IMR-90 (cell line): ENCODE results near the gene ZNF774. TPM values are rescaled to one million over a fixed set of nuclear protein-coding genes. Genes with fewer than 3 reads are reported as not detected.
"Not testable (repeated sequence)": the region's sequence is repeated elsewhere in the genome, so short reads cannot be mapped to it uniquely, and the experiment has no call there.

Source experiments
- ATAC-seq: fragments of 200-7000 bp; cut with Tn5 transposase; 2 replicates; pipeline ENCODE4 v1.9.1; 2020; ENCODE audit warnings: low read depth, mild to moderate bottlenecking, moderate library complexity
- BruUV-seq: library from RNA; stranded (reverse); fragments of 400-500 nt; replicated peaks from 2 replicates; lab custom pipeline; 2021; lab: Mats Ljungman, UMichigan
- CTCF ChIA-PET: fragments of 300-600 bp; formaldehyde crosslinking; extraction: SDS; loops from one replicate; lab custom pipeline; 2021; ENCODE audit warnings: antibody characterized with exemption; lab: Yijun Ruan, JAX
- POLR2A ChIA-PET: fragments of 300-600 bp; sonication (Branson Sonifier 250); formaldehyde crosslinking; loops from one replicate; lab custom pipeline; 2022; ENCODE audit warnings: antibody characterized with exemption; ENCODE audit not compliant: unreplicated experiment; lab: Charles Lee
- DNase-seq: peaks from one replicate; pipeline ENCODE4 v3.0.0; 2013
- H2AFZ ChIP-seq: replicated peaks from 2 replicates; pipeline ENCODE3; 2013; ENCODE audit warnings: low read length, mild to moderate bottlenecking; ENCODE audit not compliant: poor library complexity
- H2AK5ac ChIP-seq: 2 replicates; pipeline ENCODE4 v1.6.1; 2013; ENCODE audit warnings: low read depth, low read length, inconsistent platforms
- H2AK9ac ChIP-seq: replicated peaks from 2 replicates; pipeline ENCODE3; 2013; ENCODE audit warnings: mild to moderate bottlenecking, low read depth, low read length, moderate library complexity; ENCODE audit not compliant: poor library complexity
- H2BK120ac ChIP-seq: 2 replicates; pipeline ENCODE4 v1.6.1; 2013; ENCODE audit warnings: low read depth, low read length, inconsistent platforms
- H2BK15ac ChIP-seq: 3 replicates; pipeline ENCODE4 v1.6.1; 2013; ENCODE audit warnings: low read depth, low read length, inconsistent platforms
- H2BK20ac ChIP-seq: 2 replicates; pipeline ENCODE4 v1.6.1; 2013; ENCODE audit warnings: low read depth, mild to moderate bottlenecking, inconsistent platforms, low read length, moderate library complexity
- H2BK5ac ChIP-seq: 2 replicates; pipeline ENCODE4 v1.6.1; 2013; ENCODE audit warnings: mild to moderate bottlenecking, low read depth, low read length, inconsistent platforms; ENCODE audit not compliant: poor library complexity, severe bottlenecking
- H3K14ac ChIP-seq: replicated peaks from 2 replicates; pipeline ENCODE4 v1.6.1; 2013; ENCODE audit warnings: low read depth, low read length, inconsistent platforms
- H3K18ac ChIP-seq: 2 replicates; pipeline ENCODE4 v1.6.1; 2013; ENCODE audit warnings: low read depth, low read length, control low read depth
- H3K23ac ChIP-seq: 2 replicates; pipeline ENCODE4 v1.6.1; 2013; ENCODE audit warnings: low read depth, low read length, inconsistent platforms
- H3K27ac ChIP-seq: 2 replicates; pipeline ENCODE4 v1.5.1; 2013; ENCODE audit warnings: mild to moderate bottlenecking, control low read depth, low read length; ENCODE audit not compliant: insufficient read depth
- H3K27me3 ChIP-seq: 2 replicates; pipeline ENCODE4 v1.6.1; 2013; ENCODE audit warnings: low read length; ENCODE audit not compliant: control insufficient read depth, insufficient read depth
- H3K36me3 ChIP-seq: 2 replicates; pipeline ENCODE4 v1.6.1; 2013; ENCODE audit warnings: low read length, mixed read lengths; ENCODE audit not compliant: control insufficient read depth, insufficient read depth
- H3K4ac ChIP-seq: 2 replicates; pipeline ENCODE4 v1.6.1; 2013; ENCODE audit warnings: low read depth, low read length, inconsistent platforms
- H3K4me1 ChIP-seq: 2 replicates; pipeline ENCODE4 v1.6.1; 2013; ENCODE audit warnings: low read length, mixed read lengths; ENCODE audit not compliant: control insufficient read depth, insufficient read depth
- H3K4me2 ChIP-seq: 2 replicates; pipeline ENCODE4 v1.6.1; 2013; ENCODE audit warnings: low read depth, mild to moderate bottlenecking, control low read depth, low read length, moderate library complexity
- H3K4me3 ChIP-seq: 2 replicates; pipeline ENCODE4 v1.5.1; 2013; ENCODE audit warnings: low read depth, mild to moderate bottlenecking, control low read depth, low read length, moderate library complexity; ENCODE audit not compliant: insufficient read depth
- H3K56ac ChIP-seq: 2 replicates; pipeline ENCODE4 v1.6.1; 2013; ENCODE audit warnings: low read length, inconsistent platforms; ENCODE audit not compliant: insufficient read depth; ENCODE audit errors: extremely low read depth
- H3K79me1 ChIP-seq, 2 experiments: 2 replicates each; pipeline ENCODE4 v1.6.1; 2013; ENCODE audit warnings: low read length in 2 of 2, inconsistent platforms in 1 of 2, low read depth in 1 of 2
- H3K9ac ChIP-seq: 2 replicates; pipeline ENCODE4 v1.6.1; 2013; ENCODE audit warnings: low read depth, low read length, control low read depth
- H3K9me1 ChIP-seq: 2 replicates; pipeline ENCODE4 v1.6.1; 2013; ENCODE audit warnings: low read length, inconsistent platforms; ENCODE audit not compliant: insufficient read depth
- H3K9me3 ChIP-seq: 2 replicates; pipeline ENCODE4 v1.6.1; 2013; ENCODE audit warnings: low read length; ENCODE audit not compliant: control insufficient read depth, insufficient read depth
- H4K20me1 ChIP-seq: 2 replicates; pipeline ENCODE4 v1.6.1; 2013; ENCODE audit warnings: low read length, inconsistent platforms; ENCODE audit not compliant: insufficient read depth
- H4K5ac ChIP-seq: 2 replicates; pipeline ENCODE4 v1.6.1; 2013; ENCODE audit warnings: mild to moderate bottlenecking, low read depth, low read length, control low read depth
- H4K8ac ChIP-seq, 2 experiments: 2 replicates each; pipeline ENCODE4 v1.6.1; 2013; ENCODE audit warnings: low read depth in 2 of 2, low read length in 2 of 2, control low read depth in 1 of 2, inconsistent platforms in 1 of 2
- H4K91ac ChIP-seq: 2 replicates; pipeline ENCODE4 v1.6.1; 2013; ENCODE audit warnings: low read depth, low read length, inconsistent platforms; ENCODE audit not compliant: insufficient read depth
- WGBS, 2 experiments: methylation state at CpG; one replicate each; pipeline versions ENCODE4 v1.1.5 to v1.1.7; 2013; ENCODE audit warnings: missing lambda C conversion rate in 2 of 2; ENCODE audit not compliant: insufficient read length in 1 of 2; ENCODE audit errors: extremely low coverage in 2 of 2; 5-methylcytosine and 5-hydroxymethylcytosine counted together
- dilution Hi-C: fragments of 300-500 bp; cut with HindIII; formaldehyde crosslinking; loops from one replicate; pipeline ENCODE4 v1.14.3; 2018; ENCODE audit warnings: low sequenced_read_pairs; ENCODE audit not compliant: unreplicated experiment
- in situ Hi-C: fragments of 300-500 bp; cut with MboI; formaldehyde crosslinking; loops from 3 replicates; pipeline ENCODE4 v1.14.3; 2019; ENCODE audit warnings: low sequenced_read_pairs, inconsistent platforms, mixed read lengths
- intact Hi-C: fragments of 100-400 bp; cut with micrococcal nuclease; formaldehyde crosslinking; loops from 2 replicates; pipeline ENCODE4 v1.10.0; 2022
- polyA plus RNA-seq, 3 experiments: library from polyadenylated mRNA; depleted of rRNA; stranded (reverse); fragments of >200 nt; gene quantifications; 2 replicates each; pipeline ENCODE4 v1.2.3, GENCODE V29; 2012; ENCODE audit warnings: low replicate concordance in 1 of 3
- total RNA-seq: library from RNA; depleted of rRNA; stranded (reverse); fragments of >200 nt; gene quantifications from 2 replicates; pipeline ENCODE4 v1.2.3, GENCODE V29; 2012

Gene ZNF774
- total and polyA plus RNA-seq, 2 of the 4 experiments (the other 2 are of a cell fraction), result 0.91 to 1.1 TPM

- H3K9me3 ChIP-seq, H3K4me2 ChIP-seq, DNase-seq, H2BK120ac ChIP-seq, BruUV-seq, H2BK5ac ChIP-seq, H3K4me3 ChIP-seq, H4K5ac ChIP-seq, H3K56ac ChIP-seq, H3K23ac ChIP-seq, H2AK5ac ChIP-seq, H4K20me1 ChIP-seq, ATAC-seq, H3K18ac ChIP-seq, H2AK9ac ChIP-seq, H3K4me1 ChIP-seq, H3K27ac ChIP-seq, intact Hi-C loops, H2AFZ ChIP-seq, H3K9me1 ChIP-seq, dilution Hi-C loops, H4K8ac ChIP-seq, H3K36me3 ChIP-seq, H3K27me3 ChIP-seq, H3K9ac ChIP-seq, H3K4ac ChIP-seq, POLR2A ChIA-PET, H2BK15ac ChIP-seq, H3K14ac ChIP-seq, H4K91ac ChIP-seq, H2BK20ac ChIP-seq, H3K79me1 ChIP-seq: not testable (repeated sequence)
- CTCF ChIA-PET, result interaction anchor here (2.2 kb wide), 1 partner anchor 15 kb away, joined by 6 read pairs; no protein-coding TSS in a partner anchor
- in situ Hi-C loops, result loop anchor here (25.0 kb wide), 1 partner anchor 582 kb away; the partner anchor contains the start of gene FES
- 69% methylated on average over 2 of the region's 14 CpGs; no CpG with 5 or more reads in 1 of the 2 experiments for WGBS, 2 experiments
Measured at GRCh38 chr15:90305355-90305754, 46.7 kb upstream of the ZNF774 start.
